Measurements from ENCODE around the gene RGL4.
"Not testable (repeated sequence)": the region's sequence is repeated elsewhere in the genome, so short reads cannot be mapped to it uniquely, and the experiment has no call there.

GRCh38 chr22:23674886-23675501, 15.8 kb upstream of the RGL4 start:
- TF ChIP-seq CTCF (IDR thresholded peaks at IDR 0.05; ENCODE audit: poor library complexity); EZH2 (IDR thresholded peaks at IDR 0.05; ENCODE audit: borderline replicate concordance); EZH2phosphoT487 (IDR thresholded peaks at IDR 0.05; ENCODE audit: low read depth, severe bottlenecking, unreplicated experiment): not testable (repeated sequence)
